Ovary (tissue), 3 donors: ENCODE data around the gene ZMIZ1.

ENCODE experiments used
- CTCF ChIP-seq, 3 donors: fragments of 450-650 bp in 2 of 3; fragments of 200-600 bp in 1 of 3; IDR thresholded peaks; one replicate each; pipeline versions ENCODE4 v1.5.1 to v1.8.0; 2016 to 2022; ENCODE audit warnings: antibody characterized with exemption in 3 of 3, mild to moderate bottlenecking in 1 of 3
- EP300 ChIP-seq: sonication (generic); formaldehyde crosslinking; IDR thresholded peaks from one replicate; pipeline ENCODE4 v1.6.1; 2017; ENCODE audit warnings: antibody characterized with exemption
- POLR2A ChIP-seq: fragments of 450-650 bp; IDR thresholded peaks from one replicate; pipeline ENCODE4 v1.6.1; 2017; ENCODE audit warnings: antibody characterized with exemption, mild to moderate bottlenecking, moderate library complexity
- donor health status: DM: no; HTN: no; CAD: no.

DNA sequence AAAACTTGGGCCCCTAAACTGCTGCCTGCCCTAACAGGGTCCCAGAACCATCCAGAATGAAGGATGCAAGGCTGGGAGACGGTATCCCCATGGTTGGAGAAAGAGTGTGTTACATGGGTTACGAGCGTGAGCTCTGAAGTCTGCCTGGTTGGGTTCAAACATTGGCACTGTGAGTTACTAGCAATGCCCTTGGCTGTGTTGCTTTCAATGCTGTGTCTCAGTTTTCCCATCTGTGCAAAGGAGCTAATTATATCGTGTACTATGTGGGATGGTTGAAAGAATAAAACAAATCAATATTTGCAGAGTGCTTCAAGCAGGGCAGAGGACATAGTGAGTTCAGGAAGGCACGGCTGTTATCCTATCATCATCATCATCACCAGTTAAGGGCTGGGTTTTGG lies 114.7 kb downstream of the ZMIZ1 start:
- TF ChIP-seq POLR2A (no peak), CTCF (IDR thresholded peaks at IDR 0.05) (no peak), EP300 (no peak)
